ENCODE data around the gene CUL2.
"Not testable (repeated sequence)": the region's sequence is repeated elsewhere in the genome, so short reads cannot be mapped to it uniquely, and the experiment has no call there.

Gene CUL2

GRCh38 chr10:35090162-35090954 is at the start of gene CUL2:
Gene CUL2, minus strand, starts transcription at chr10:35090341. Its CDS starts 19,024 bp downstream, at chr10:35071317.
- DNase-seq, result peak; percentile 81 to 87 (median 82)

DNA sequence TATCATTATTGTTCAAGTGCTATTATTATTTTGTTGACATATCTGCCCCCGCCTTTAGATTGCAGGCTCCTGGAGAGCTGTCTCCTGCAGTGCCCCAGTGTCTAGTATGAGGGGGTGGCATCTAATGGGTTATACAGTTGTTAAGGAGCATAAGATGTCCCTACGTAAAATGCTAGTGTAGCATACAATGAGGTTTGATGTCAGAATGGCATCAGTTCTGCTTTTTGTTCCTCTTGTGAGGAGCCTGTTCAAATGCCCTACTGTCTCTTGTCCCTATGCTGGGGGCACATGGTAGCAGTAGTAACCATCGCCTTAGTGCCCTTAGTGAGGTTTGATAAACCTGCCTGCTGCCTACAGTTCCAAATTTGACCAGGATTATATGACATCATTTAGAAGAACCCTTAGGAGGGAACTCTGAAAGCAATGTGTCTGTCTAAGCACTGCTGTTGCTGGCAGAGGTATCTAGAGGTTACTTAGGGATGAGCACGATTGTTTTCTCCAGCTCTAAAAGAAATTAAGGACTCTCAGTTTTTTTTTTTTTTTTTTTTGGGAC is 46.2 kb upstream of the CUL2 start:
- DNase-seq, result no peak

DNA sequence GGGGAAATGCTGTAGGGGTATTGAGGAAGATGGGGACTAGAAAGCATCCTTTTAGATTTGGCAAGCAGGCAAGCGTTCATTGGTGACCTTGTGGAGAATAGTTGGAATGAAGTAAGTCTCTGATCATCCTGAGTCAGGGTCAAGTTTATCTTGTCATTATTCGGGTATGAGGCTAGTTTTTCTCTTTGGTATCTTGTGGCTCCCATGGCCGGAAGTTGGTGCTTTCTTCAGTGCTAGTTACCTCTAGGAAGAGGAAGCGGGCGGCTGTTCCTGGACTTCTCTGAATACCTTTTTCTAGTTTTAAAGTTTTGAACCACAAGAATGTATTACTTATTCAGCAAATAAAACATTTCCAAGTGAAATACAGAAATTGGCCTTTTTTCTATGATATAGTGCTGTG is 45.7 kb upstream of the CUL2 start:
- no peak for DNase-seq

DNA sequence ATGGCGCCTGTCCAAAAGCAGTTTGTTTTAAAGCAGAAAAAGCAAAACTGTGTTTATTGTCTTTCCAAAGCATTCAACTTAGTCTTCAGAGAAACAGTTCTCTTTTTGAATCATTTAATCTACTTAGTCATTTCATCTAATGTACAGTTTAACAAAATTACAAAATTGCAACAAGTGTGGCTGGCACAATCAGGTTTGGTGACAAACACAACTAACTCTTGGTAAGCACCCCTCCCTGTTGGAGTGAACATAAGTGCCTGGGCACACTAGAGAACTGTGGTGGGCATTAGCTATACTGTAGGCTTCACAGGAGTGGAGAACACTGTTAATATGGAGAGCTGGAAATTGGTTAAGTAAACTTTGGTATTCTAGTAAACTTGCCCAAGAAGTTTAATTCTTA is 43.4 kb upstream of the CUL2 start:
- DNase-seq, result no peak

GRCh38 chr10:35132727-35133126 is 42.6 kb upstream of the CUL2 start:
- DNase-seq, result no peak

DNA sequence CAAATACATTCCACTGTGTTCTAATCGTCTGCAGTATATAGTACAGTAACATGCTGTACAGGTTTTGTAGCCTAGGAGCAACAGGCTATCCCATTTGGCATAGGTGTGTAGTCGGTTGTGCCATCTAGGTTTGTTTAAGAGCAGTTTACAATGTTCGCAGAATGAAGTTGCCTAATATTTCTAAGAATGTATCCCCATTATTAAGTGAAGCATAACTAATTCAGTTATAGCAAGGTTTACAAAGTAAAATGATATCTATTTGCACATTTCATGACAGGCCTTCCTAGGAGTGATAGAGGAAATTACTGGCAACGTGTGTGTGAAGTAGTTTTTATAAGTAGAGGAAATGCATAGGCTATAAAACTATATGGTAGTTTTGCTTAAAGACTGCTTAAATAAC is 40.5 kb upstream of the CUL2 start:
- no peak for DNase-seq

DNA sequence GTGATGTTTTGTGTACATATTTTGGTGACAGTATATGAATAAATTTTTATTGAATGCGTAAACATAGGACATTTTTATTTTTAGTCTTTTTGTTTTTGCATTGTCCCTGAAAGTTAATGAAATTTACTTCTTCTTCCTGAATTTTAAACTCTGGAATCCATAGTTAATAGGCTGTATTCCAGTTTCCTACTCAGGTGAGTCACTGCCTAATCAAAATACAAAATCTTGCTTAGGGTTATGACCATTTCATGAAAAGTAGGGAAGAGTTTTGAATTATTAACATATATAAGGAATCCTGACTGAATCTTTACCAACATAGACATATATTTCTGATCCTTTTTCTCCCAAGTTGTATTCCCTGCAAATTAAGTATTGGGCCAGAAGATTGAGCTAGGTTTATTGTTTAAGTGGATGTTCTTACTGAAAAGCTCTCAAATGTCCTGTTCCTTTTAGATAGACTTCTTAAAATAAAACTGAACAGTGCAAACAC is 39.1 kb upstream of the CUL2 start:
- DNase-seq, result no peak

DNA sequence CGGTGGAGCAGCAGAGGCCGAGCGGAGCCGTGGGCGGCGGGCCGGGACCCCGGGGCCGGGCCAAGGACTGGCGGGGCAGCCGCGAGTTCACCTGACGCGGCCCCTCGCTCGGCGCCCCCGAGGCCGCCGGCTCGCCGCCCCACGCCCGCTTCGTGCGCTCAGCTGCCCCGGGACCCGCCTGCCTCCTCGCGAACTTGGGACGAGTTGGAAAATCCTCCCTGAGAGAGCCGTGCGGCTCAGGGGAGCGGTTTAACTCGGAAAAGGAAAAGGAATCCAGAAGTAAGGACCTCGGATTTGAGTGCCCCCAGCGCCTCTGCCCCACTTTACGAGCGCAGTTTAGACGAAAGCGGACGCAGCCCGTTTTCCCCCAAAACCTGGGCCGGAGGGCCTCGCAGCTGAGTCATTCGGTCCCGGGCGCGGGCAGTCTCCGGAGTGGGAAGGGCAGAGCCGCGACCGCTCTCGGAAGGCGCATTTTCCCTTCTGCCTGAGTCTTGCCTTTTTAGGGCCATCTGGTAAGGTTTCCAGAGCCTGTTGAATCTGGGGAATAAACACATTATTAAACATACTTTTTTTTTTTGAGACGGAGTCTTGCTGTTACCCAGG is 37.2 kb upstream of the CUL2 start:
- peak; percentile 21 to 53 (median 32) for DNase-seq

DNA sequence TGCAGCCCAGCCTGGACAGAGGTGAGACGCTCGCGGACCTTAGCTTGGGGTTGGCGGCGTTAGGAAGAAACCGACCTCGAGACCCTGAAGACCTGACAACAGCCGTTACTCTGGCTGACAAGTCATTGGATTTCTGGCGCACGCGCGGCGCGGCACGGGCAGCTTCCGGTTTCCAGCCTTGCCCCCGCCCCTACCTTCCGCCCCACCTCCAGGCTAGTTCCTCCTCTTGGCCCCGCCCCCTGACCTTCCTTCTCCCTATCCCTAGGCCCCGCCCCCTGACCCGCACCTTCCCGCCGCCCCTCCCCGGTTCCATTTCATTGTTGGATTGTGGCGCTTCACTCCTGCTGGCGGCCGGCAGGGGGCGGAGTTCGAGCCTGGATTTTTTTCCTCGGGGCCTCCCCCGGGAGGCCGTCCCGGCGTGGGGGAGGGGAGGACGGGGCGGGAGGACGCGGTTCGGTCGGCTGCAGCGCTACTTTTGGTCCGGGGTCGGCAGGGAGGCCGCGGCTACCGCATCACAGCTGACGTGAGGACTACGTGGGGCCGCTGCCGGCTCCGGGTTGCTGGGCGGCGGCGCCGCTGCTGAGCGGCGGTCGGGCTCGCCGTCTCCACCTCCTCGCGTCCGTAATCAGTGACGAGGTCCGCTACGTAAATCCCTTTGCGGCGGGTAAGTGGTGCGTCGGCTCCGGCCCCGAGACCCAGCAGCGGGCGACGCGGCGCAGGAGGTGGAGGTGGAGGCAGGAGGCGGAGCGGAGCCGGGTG is 36.6 kb upstream of the CUL2 start, which contains the start of gene CREM:
Gene CREM, plus strand, starts transcription at position 317 of the 759 bp plus-strand sequence. CDS start 10,990 bp downstream, outside the sequence.
- peak; percentile 99 to 100 (median 99) for DNase-seq

DNA sequence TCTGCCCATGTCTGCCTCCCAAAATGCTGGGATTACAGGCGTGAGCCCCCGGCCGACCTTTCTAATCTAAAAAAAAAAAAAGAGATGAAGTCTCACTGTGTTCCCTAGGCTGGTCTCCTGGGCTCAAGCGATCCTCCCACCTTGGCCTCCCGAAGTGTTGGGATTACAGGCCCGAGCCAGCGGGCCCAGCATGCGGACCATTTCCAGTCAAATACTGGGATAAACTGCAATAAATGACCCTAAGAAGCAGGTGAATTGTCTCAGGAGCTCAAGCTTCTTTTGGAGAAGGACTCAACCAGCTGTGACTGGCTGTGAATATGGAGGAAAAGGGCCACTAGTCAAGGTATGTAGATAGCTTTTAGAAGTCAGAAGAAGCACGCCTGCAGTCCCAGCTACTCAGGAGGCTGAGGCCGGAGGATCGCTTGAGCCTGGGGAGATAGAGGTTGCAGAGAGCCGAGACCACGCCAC is 36.0 kb upstream of the CUL2 start:
- DNase-seq, result no peak

- DNase-seq, result no peak
These were observed 34.4 kb upstream of the CUL2 start for GRCh38 chr10:35124540-35124939.

DNA sequence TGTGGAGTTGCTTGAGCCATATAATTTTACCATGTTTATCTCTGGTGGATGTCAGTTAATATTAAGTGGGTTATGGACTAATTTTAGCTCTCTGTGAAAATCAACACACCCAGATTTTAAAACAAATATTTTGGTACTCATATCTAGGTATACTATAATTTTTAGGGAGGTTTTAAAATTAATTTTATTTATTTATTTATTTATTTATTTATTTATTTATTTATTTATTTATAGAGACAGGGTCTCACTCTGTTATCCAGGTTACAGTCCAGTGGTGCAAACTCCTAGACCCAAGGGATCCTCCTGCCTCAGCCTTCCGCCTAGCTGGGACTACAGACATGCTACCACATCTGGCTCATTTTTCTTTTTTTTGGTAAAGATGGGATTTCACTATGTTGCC is 29.2 kb upstream of the CUL2 start:
- no peak for DNase-seq

DNA sequence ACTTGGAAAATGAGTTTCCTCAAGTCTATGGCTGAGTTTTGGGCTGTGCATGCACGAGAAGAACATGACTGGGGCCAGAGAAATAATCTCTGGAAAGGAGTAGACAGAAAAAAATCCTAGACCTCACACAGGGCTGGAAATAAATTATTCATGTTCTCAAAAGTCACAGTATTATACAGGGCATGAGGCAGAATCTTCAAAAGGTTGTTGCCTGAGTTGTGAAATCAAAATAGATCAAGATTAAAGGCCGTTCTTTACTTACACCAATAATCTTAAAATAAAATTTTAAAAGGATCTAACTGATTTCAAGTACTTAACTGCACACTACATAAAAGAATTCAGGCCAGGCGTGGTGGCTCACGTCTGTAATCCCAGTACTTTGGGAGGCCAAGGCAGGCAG is 22.4 kb upstream of the CUL2 start:
- DNase-seq, result no peak

DNA sequence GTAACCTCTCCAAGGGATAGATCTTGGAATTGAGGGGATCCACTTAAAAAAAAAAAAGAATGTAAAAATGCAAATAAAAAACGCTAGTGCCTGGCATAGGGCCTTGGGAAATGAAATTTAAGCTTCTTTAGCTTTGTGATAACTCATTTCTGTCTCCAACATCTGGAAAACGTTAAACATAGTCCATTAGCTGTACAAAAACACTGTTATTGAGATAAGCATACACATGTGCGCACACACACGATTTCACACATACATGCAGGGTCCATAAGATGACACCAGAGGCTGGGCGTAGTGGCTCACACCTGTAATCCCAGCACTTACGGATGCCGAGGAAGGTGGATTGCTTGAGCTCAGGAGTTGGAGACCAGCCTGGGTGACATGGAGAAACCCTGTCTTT is 13.7 kb upstream of the CUL2 start:
- no peak for DNase-seq

DNA sequence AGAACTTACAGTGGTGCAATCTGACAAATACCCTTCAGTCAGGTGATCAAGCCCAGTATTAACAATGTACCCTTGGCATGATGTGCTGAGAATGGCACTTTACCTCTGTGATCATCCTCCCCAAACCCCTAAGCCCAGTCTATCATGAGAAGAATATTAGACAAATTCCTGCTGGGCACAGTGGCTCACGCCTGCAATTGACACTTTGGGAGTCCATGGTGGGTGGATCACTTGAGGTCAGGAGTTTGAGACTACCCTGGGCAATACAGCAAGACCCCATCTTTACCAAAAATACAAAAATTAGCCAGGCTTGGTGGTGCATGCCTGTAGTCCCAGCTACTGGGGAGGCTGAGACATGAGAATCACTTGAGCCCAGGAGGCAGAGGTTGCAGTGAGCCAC is 7.4 kb upstream of the CUL2 start:
- DNase-seq, result no peak

- DNase-seq, result no peak
These were observed 6.2 kb upstream of the CUL2 start for GRCh38 chr10:35096312-35096711.

GRCh38 chr10:35092851-35093250 is 2.7 kb upstream of the CUL2 start:
- no peak for DNase-seq

- DNase-seq, result no peak
These were observed 2.1 kb upstream of the CUL2 start for GRCh38 chr10:35091994-35092790.

GRCh38 chr10:35089611-35090161 is 455 bp downstream of the CUL2 start:
- no peak for DNase-seq

- no peak for DNase-seq
These were observed 6.9 kb downstream of the CUL2 start for GRCh38 chr10:35083242-35083641.

DNA sequence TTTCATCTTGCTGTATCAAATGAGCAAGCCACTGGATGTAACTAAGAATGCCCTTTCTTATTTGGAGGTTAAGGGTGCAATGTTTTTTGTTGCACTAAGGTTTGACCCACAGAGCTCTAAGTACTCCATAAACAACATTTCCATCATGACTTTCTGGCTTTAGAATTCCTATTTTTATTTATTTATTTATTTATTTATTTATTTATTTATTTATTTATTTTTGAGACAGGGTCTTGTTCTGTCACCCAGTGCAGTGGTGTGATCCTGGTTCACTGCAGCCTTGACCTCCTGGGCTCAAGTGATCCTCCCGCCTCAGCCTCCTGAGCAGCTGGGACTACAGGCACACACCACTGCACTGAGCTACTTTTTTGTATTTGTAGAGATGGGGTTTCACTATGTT is 9.9 kb downstream of the CUL2 start:
- DNase-seq, result not testable (repeated sequence)

GRCh38 chr10:35079763-35080162 is 10.4 kb downstream of the CUL2 start:
- no peak for DNase-seq
